Prostate gland (tissue), 2 donors: ENCODE data around the gene PDE9A. TPM values are rescaled to one million over a fixed set of nuclear protein-coding genes. Genes with fewer than 3 reads are reported as not detected.
"Not testable (repeated sequence)": the region's sequence is repeated elsewhere in the genome, so short reads cannot be mapped to it uniquely, and the experiment has no call there.

Experiments
- DNase-seq: peaks from one replicate; pipeline ENCODE4 v3.0.0-alpha.2; 2019; ENCODE audit warnings: low spot score
- H3K27ac ChIP-seq, 2 donors: fragments of 200-600 bp; sonication (generic); 2 replicates each; pipeline ENCODE4 v1.5.1; 2017 to 2019
- H3K27me3 ChIP-seq: fragments of 200-600 bp; sonication (generic); replicated peaks from 2 replicates; pipeline ENCODE4 v1.5.1; 2019; ENCODE audit not compliant: insufficient read depth
- H3K36me3 ChIP-seq, 2 donors: fragments of 200-600 bp; sonication (generic); 1 replicate in 1 of 2; 2 replicates in 1 of 2; pipeline versions ENCODE4 v1.5.1 to v1.8.1; 2017 to 2019
- H3K4me1 ChIP-seq: fragments of 200-600 bp; sonication (generic); replicated peaks from 2 replicates; pipeline ENCODE4 v1.5.1; 2019
- H3K4me3 ChIP-seq, 2 donors: fragments of 200-600 bp; sonication (generic); 2 replicates each; pipeline ENCODE4 v1.5.1; 2017 to 2019
- H3K9me3 ChIP-seq: fragments of 200-600 bp; sonication (generic); 2 replicates; pipeline ENCODE4 v1.5.1; 2017
- CTCF ChIP-seq, 4 experiments: fragments of 200-600 bp in 2 of 4; fragments of 450-650 bp in 2 of 4; sonication (generic) in 2 of 4; IDR thresholded peaks; 1 replicate in 3 of 4; 2 replicates in 1 of 4; pipeline ENCODE4 v1.5.1; 2016 to 2019; ENCODE audit warnings: antibody characterized with exemption in 4 of 4, mild to moderate bottlenecking in 2 of 4, moderate library complexity in 2 of 4
- POLR2A ChIP-seq: fragments of 450-650 bp; IDR thresholded peaks from one replicate; pipeline ENCODE4 v1.6.1; 2016; ENCODE audit warnings: antibody characterized with exemption, mild to moderate bottlenecking
- POLR2AphosphoS5 ChIP-seq: sonication (generic); formaldehyde crosslinking; IDR thresholded peaks from one replicate; pipeline ENCODE4 v1.6.1; 2017; ENCODE audit warnings: antibody characterized with exemption
- WGBS: methylation state at CpG from one replicate; pipeline ENCODE4 v1.1.5; 2018; 5-methylcytosine and 5-hydroxymethylcytosine counted together
- intact Hi-C: fragments of 100-400 bp; cut with DNase I; formaldehyde crosslinking; loops from one replicate; pipeline ENCODE4 v1.14.2; 2022
- total RNA-seq, 2 donors: library from RNA; depleted of rRNA; stranded (reverse); fragments of >200 nt; gene quantifications; one replicate each; pipeline ENCODE4 v1.1.0, GENCODE V29; 2016

Gene PDE9A
- total RNA-seq, 2 donors from 2014 or later: 80.0 to 93.6 TPM

GRCh38 chr21:42706765-42707164 lies 53.3 kb downstream of the PDE9A start:
- Histone ChIP-seq H3K27ac (no peak overlapping the region), H3K36me3 (no peaks in the 10 kb centered on the region), H3K4me1 (no peaks in the 10 kb centered on the region), H3K27me3 (no peaks in the 10 kb centered on the region), H3K9me3 (no peaks in the 10 kb centered on the region), H3K4me3 (no peak overlapping the region)
- intact Hi-C loops: no loop called here
- 91% methylated on average over 13 of the region's 13 CpGs for WGBS
- TF ChIP-seq POLR2A (no peak), CTCF (IDR thresholded peaks at IDR 0.05) (no peak), POLR2AphosphoS5 (no peak)
- DNase-seq: no peak

GRCh38 chr21:42707207-42707830 lies 53.9 kb downstream of the PDE9A start:
- H3K9me3 ChIP-seq: no peaks in the 10 kb centered on the region
- no peak overlapping the region for H3K27ac ChIP-seq
- no peaks in the 10 kb centered on the region for H3K36me3 ChIP-seq
- DNase-seq: no peak
- H3K27me3 ChIP-seq: no peaks in the 10 kb centered on the region
- 89% methylated on average over 7 of the region's 7 CpGs for WGBS
- TF ChIP-seq POLR2AphosphoS5: no peak
- TF ChIP-seq POLR2A: no peak
- no peak for TF ChIP-seq CTCF (IDR thresholded peaks at IDR 0.05)
- H3K4me1 ChIP-seq: no peaks in the 10 kb centered on the region
- no peak overlapping the region for H3K4me3 ChIP-seq
- intact Hi-C loops: no loop called here

DNA sequence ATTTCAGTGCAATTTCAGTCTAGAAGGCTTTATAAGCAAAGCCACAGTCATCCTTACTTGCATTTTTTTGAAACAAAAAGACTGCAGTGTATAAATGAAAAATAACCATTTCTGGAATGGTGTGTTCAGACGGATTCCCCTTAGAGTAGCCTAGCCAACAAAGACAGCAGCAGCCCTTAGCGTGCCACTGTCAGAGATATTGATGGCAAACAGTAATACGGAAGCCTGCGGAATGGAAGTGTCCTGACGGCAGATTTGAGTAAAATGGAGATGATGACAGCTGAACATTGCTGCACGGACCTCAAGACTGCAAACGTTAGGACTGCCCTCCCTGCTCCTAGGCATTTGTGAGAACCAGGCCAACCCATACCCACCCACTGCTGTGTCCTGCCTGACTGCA lies 54.7 kb downstream of the PDE9A start:
- DNase-seq: no peak
- Histone ChIP-seq H3K4me3 (no peak overlapping the region), H3K36me3 (no peaks in the 10 kb centered on the region), H3K9me3 (no peaks in the 10 kb centered on the region), H3K27ac (no peak overlapping the region), H3K27me3 (no peaks in the 10 kb centered on the region), H3K4me1 (no peaks in the 10 kb centered on the region)
- intact Hi-C loops: no loop called here
- 79% methylated on average over 7 of the region's 7 CpGs for WGBS
- no peak for TF ChIP-seq CTCF (IDR thresholded peaks at IDR 0.05)
- no peak for TF ChIP-seq POLR2A
- no peak for TF ChIP-seq POLR2AphosphoS5

DNA sequence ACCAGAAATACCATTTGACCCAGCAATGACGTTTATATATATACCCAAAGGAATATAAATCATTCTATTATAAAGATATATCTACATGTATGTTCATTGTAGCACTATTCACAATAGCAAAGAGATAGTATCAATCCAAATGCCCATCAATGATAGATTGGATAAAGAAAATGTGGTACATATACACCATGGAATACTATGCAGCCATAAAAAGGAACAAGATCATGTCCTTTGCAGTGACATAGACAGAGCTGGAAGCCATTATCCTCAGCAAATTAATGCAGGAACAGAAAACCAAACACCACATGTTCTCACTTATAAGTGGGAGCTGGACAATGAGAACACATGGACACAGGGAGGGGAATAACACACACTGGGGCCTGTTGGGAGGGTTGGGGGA lies 55.5 kb downstream of the PDE9A start:
- intact Hi-C loops, H3K27me3 ChIP-seq, H3K36me3 ChIP-seq, DNase-seq, H3K9me3 ChIP-seq, H3K27ac ChIP-seq, H3K4me3 ChIP-seq, H3K4me1 ChIP-seq: not testable (repeated sequence)
- WGBS: 71% methylated on average over 1 of the region's 1 CpG

DNA sequence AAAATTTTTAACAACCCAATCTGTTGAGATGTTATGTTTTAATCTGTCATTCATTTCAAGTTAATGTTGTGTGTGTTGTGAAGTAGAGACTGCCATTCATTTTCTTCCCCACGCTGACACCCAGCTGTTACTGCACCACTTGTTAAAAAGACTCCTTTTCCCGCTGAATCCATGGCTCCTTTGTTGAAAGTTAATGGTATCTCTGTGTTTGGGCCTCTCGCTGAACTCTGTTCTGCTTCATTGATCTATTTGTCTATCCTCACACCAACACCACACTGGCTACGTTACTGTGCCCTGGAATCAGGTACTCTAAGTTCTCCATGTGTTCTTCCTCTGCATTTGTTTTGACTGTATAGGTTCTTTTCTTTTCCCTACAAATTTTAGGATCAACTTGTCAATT lies 58.2 kb downstream of the PDE9A start:
- H3K36me3 ChIP-seq: no peaks in the 10 kb centered on the region
- no peak overlapping the region for H3K4me3 ChIP-seq
- intact Hi-C loops: no loop called here
- H3K4me1 ChIP-seq: peaks cover 6% of the 10 kb centered on the region
- 78% methylated on average over 4 of the region's 4 CpGs for WGBS
- no peaks in the 10 kb centered on the region for H3K27me3 ChIP-seq
- TF ChIP-seq POLR2A (no peak), CTCF (IDR thresholded peaks at IDR 0.05) (no peak), POLR2AphosphoS5 (no peak)
- no peak overlapping the region for H3K27ac ChIP-seq
- no peaks in the 10 kb centered on the region for H3K9me3 ChIP-seq
- DNase-seq: no peak

DNA sequence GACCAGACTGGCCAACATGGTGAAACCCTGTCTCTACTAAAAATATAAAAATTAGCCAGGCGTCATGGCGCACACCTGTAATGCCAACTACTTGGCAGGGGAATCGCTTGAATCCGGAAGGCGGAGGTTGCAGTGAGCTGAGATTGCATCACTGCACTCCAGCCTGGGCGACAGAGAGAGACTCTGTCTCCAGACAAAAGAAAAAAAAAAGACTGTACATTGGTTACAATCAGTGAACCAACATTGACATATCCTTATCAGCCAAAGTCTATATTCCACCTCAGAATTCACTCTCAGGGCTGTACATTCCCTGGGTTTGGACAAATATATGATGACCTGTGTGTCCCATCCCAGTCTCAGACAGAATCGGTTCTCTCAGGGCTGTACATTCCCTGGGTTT lies 62.0 kb downstream of the PDE9A start:
- intact Hi-C loops, H3K4me3 ChIP-seq, H3K9me3 ChIP-seq, H3K27me3 ChIP-seq, DNase-seq, H3K4me1 ChIP-seq, H3K36me3 ChIP-seq: not testable (repeated sequence)
- WGBS: 86% methylated on average over 7 of the region's 7 CpGs
- peak overlapping the region; percentile 12 to 65 for H3K27ac ChIP-seq
